Measurements from ENCODE around the gene IGFBP7. TPM values are rescaled to one million over a fixed set of nuclear protein-coding genes. Genes with fewer than 3 reads are reported as not detected.

Gene IGFBP7
- total and polyA plus RNA-seq, 12 donors, result 98.9 to 1,971 (median 554) TPM

- no peak for TF ChIP-seq CTCF (IDR thresholded peaks at IDR 0.05)
- no peak for TF ChIP-seq POLR2A (IDR thresholded peaks at IDR 0.05)
- Histone ChIP-seq H3K4me3 (no peak overlapping the region), H3K27ac (peak overlapping the region in 1 of 5 donors; percentile 27), H3K36me3 (replicated peaks in 1 of 2) (no peaks in the 10 kb centered on the region), H3K9me3 (replicated peaks in 1 of 3) (peaks cover 0 to 4% (median 0%) of the 10 kb centered on the region in 3 donors), H3K4me1 (replicated peaks in 1 of 2) (peaks cover 0 to 15% of the 10 kb centered on the region in 2 donors), H3K27me3 (no peaks in the 10 kb centered on the region)
- DNase-seq, result no peak
- intact Hi-C loops (cut with DNase I), result no loop called here
- WGBS, 4 donors, result 62 to 73% (median 69%) methylated on average over 2 of the region's 2 CpGs
These were observed 25.8 kb downstream of the IGFBP7 start for GRCh38 chr4:57084360-57084759.

- H3K36me3 ChIP-seq (replicated peaks in 1 of 2), result no peaks in the 10 kb centered on the region
- no peak overlapping the region for H3K4me3 ChIP-seq
- no peak for DNase-seq
- intact Hi-C loops (cut with DNase I), result no loop called here
- H3K4me1 ChIP-seq (replicated peaks in 1 of 2), result peaks cover 0 to 15% of the 10 kb centered on the region in 2 donors
- WGBS, 4 donors, result 23 to 32% (median 28%) methylated on average over 2 of the region's 2 CpGs
- TF ChIP-seq CTCF (IDR thresholded peaks at IDR 0.05) (no peak), POLR2A (IDR thresholded peaks at IDR 0.05) (no peak)
- peak overlapping the region in 1 of 5 donors; percentile 70 for H3K27ac ChIP-seq
- peaks cover 0 to 4% (median 0%) of the 10 kb centered on the region in 3 donors for H3K9me3 ChIP-seq (replicated peaks in 1 of 3)
- no peaks in the 10 kb centered on the region for H3K27me3 ChIP-seq
These were observed 27.1 kb downstream of the IGFBP7 start for GRCh38 chr4:57083090-57083489.

GRCh38 chr4:57081651-57082621 is 28.2 kb downstream of the IGFBP7 start:
- no peaks in the 10 kb centered on the region for H3K36me3 ChIP-seq (replicated peaks in 1 of 2)
- H3K9me3 ChIP-seq (replicated peaks in 1 of 3), result peaks cover 0 to 4% (median 0%) of the 10 kb centered on the region in 3 donors
- TF ChIP-seq POLR2A (IDR thresholded peaks at IDR 0.05) (no peak), CTCF (IDR thresholded peaks at IDR 0.05) (no peak)
- H3K4me1 ChIP-seq (replicated peaks in 1 of 2), result peaks cover 0 to 15% of the 10 kb centered on the region in 2 donors
- 64 to 70% (median 68%) methylated on average over 9 of the region's 9 CpGs for WGBS, 4 donors
- H3K27ac ChIP-seq, result peak overlapping the region in 4 of 5 donors; percentile 20 to 72 (median 52)
- no peaks in the 10 kb centered on the region for H3K27me3 ChIP-seq
- intact Hi-C loops (cut with DNase I), result no loop called here
- H3K4me3 ChIP-seq, result no peak overlapping the region
- DNase-seq, result no peak

- intact Hi-C loops (cut with DNase I), result no loop called here
- peak; percentile 19 to 76 (median 30) for DNase-seq
- Histone ChIP-seq H3K27ac (peak overlapping the region in 3 of 5 donors; percentile 10 to 72 (median 70)), H3K4me3 (no peak overlapping the region), H3K9me3 (replicated peaks in 1 of 3) (peaks cover 0 to 4% (median 0%) of the 10 kb centered on the region in 3 donors), H3K4me1 (replicated peaks in 1 of 2) (peaks cover 0 to 15% of the 10 kb centered on the region in 2 donors), H3K36me3 (replicated peaks in 1 of 2) (no peaks in the 10 kb centered on the region), H3K27me3 (no peaks in the 10 kb centered on the region)
- TF ChIP-seq POLR2A (IDR thresholded peaks at IDR 0.05) (no peak), CTCF (IDR thresholded peaks at IDR 0.05) (no peak)
- WGBS, 4 donors, result 50 to 65% (median 55%) methylated on average over 4 to 5 of the region's 5 CpGs
These were observed 29.2 kb downstream of the IGFBP7 start for GRCh38 chr4:57080781-57081650.

All from adrenal gland (tissue), 12 donors.